GM12874 (cell line): ENCODE measurements around the gene MARCO.

ENCODE experiments used
- TF ChIP-seq, protein P1 (sequence below): IDR thresholded peaks from 2 replicates; pipeline ENCODE4 v1.5.1; 2011; ENCODE audit warnings: low read depth, mild to moderate bottlenecking, control low read depth, low read length, moderate library complexity; ENCODE audit not compliant: insufficient read depth

Gene MARCO

DNA sequence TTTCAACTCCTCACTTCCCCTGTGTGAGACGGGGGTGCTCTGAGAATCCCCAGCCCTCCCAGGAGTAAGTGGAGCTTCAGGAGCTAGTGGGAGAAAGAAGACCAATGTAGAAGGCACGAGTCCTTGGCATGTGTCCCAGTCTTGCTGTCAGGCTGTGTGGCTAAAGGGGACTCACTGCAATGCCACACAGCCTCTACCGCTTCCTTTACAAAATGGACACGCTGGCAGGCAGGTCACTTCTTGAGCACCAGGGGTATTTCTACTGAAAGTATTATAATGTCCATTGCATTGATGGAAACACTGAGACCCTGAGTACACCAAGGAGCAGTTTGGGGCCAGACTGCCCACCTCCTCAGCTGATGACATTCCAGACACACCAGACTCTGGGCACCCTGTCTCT lies 35.8 kb upstream of the MARCO start:
- TF ChIP-seq, protein P1, sequence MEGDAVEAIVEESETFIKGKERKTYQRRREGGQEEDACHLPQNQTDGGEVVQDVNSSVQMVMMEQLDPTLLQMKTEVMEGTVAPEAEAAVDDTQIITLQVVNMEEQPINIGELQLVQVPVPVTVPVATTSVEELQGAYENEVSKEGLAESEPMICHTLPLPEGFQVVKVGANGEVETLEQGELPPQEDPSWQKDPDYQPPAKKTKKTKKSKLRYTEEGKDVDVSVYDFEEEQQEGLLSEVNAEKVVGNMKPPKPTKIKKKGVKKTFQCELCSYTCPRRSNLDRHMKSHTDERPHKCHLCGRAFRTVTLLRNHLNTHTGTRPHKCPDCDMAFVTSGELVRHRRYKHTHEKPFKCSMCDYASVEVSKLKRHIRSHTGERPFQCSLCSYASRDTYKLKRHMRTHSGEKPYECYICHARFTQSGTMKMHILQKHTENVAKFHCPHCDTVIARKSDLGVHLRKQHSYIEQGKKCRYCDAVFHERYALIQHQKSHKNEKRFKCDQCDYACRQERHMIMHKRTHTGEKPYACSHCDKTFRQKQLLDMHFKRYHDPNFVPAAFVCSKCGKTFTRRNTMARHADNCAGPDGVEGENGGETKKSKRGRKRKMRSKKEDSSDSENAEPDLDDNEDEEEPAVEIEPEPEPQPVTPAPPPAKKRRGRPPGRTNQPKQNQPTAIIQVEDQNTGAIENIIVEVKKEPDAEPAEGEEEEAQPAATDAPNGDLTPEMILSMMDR = no peak

DNA sequence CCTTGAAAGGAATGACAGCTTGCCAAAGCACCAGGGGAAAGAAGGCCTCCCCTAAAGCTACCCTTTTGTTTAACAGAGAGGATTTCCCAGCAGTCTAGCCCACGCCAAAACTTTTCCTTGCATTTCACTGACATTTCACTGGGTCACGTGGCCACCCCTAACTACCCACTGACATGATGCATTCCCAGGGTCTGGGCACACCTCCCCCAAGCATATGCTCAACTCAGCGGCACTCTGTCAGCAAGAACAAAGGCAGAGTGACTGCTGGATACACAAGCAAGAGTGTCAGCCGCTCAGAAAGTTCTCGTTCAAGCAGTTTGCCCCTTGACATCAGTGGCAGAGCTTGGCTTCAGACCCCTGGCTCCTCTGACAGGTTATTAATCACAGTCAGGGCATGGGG lies 34.2 kb upstream of the MARCO start:
- TF ChIP-seq, protein P1 = no peak

DNA sequence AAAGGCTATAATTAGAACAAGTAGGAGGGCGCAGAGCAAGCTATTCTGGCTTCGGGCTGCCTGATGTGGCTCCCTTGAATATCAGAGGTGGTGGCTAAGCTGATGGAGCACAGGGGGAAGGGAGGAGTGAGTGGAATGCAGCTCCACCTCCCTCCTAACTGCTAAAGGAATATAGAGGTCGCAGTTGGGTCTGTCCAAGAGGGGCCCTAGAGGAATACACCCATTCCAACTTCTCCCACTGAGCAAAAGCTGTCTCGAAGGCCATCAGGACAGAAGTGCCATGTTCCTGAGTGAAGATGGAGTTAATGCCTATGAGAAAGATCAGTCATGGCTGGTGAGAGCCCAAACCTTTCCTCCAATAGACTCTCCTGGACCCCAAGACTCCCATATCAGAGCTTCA lies 32.8 kb upstream of the MARCO start:
- TF ChIP-seq, protein P1 = no peak

DNA sequence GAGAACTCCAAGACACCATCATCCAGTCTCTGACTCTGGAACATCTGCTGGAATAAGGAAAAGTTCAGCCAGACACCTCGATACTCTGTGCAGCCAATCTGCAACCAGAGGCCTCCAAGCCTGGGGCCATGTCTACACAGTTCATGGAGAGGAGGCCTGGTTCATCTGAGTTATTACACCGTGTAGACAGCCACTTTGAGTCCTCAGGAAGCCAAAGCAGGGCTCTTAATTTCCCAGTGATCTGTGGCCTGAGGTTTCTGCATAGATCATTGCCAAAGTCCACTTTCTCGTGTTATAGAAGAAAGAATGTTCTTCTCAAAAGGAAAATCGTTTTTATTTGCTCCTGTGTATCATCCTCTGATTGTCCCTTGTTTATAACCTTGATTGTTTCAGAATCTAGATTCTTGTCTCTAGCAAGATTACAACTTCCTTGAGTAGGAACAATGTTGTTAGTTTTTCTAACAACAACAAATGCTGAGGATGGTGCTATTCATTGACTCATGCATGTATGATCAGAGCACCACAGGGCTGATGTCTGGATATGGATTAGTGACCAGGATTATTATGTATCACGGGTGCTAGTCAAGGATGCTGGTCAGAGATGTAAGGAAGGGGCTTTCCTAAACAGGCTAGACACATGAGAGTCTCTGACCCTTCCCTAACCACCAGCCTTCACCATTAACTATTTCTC lies 30.7 kb upstream of the MARCO start:
- TF ChIP-seq, protein P1 = no peak

DNA sequence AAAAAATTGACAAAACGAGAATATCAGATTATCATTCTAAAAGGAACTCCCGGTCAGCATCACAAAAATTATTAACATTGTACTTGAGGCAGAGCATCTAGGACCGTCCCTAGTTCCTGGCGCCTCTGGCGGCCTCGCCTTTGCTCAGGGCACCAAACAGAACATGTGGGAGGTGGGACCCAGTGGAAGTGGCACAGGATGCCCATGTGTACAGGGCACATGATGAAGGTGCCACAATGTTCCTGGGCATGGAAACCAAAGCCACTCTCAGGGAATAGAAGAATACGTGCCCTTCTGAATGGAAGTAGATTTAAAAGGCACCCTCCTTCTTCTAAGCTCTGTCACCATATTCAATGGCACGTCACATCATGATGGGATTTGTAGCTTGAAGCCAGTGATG lies 30.1 kb upstream of the MARCO start:
- TF ChIP-seq, protein P1 = no peak

DNA sequence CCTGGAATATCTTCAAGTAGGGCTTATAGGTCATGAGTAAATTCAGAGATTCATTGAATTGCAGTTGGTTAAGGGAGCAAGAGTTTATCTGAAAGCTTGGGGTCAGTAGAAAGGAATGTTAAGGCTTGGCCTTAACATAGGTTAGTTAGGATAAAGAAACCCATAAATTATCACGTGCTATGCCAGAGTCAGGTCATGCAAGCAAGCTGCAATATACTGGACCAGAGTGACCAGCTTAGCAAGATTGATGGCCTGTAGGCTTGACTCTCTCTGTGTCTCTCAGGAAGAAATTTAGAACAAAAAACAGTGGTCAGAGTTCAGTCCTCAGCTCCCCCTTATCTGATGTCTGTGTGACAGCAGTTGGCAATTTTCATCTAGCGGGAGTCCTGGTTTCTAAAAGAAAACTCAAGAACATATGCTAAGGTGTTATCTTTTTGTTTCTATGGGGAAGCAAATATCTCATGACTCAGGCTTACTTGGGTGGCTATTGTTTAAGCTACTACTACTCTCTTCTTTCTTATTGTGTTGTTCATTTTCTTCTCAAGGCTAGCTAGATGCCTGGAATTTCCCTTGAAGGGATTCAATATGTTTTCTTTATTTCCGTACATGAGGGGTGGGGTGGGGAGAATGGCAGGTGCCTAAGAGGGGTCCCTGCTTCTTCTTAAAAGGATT lies 28.7 kb upstream of the MARCO start:
- TF ChIP-seq, protein P1 = no peak

DNA sequence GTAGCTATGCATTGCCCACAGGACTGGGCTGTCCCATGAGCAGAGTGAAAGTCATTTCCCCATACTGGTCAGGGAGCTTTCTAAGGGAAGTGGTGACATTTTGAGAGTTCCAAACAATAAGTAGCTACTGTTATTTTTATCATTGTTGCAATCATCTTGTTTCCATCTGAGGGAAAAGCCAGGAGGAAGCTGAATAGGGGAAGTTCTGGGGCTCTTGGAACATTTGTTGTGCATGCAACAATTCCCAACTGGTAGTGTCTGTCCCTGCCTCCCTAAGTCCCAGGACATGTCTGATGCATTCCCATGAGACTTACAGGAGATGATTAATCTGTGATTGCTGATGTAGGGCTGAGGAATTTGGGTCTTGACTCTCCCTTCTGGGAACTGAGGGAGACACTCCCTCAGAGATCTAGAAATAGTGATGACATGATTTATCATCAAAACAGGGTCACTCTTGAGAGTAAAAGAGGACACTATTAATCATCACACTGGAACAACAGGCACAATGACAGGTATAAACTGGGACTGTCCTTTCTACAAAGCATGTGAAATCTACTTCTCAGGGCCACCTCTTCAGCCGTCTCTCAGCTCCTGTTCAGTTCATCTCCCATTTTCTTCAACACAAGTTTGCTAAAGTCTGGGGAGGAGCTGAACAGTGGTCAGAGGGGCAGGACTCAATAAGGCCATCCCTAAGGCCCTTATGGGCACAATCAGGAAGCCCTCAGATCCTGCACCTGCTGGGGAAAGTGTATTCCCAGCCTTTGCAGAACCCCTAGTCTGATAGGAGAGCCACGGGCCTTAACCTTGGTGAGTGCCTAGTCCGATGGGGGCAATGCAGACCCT lies 28.0 kb upstream of the MARCO start:
- TF ChIP-seq, protein P1 = no peak
